HG03342 (cell line): ENCODE data around the gene FOSB.

Source experiments
- ATAC-seq: cut with Tn5 transposase; IDR thresholded peaks from one replicate; pipeline ENCODE4 v1.9.1; 2021; ENCODE audit warnings: mild to moderate bottlenecking, moderate library complexity; ENCODE audit not compliant: unreplicated experiment

FOSB gene

DNA sequence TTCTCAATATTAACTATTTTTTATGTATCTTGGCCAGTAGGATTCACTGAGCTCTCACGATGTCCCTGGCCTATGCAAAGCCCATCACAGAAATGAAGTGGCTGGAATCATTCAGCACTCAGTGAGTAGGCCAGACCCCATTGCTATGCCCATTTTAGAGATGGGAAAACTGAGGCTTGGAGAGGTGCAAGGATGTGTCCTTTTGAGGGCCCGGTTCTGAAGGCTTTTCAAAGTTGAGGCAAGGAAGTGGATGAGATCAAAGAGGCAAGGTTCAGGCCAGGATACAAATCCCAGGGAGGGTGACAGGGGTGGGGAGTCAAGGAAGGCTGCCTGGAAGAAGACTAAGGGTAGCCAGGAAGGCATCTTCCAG, 25.4 kb upstream of the FOSB start:
- ATAC-seq: no peak

DNA sequence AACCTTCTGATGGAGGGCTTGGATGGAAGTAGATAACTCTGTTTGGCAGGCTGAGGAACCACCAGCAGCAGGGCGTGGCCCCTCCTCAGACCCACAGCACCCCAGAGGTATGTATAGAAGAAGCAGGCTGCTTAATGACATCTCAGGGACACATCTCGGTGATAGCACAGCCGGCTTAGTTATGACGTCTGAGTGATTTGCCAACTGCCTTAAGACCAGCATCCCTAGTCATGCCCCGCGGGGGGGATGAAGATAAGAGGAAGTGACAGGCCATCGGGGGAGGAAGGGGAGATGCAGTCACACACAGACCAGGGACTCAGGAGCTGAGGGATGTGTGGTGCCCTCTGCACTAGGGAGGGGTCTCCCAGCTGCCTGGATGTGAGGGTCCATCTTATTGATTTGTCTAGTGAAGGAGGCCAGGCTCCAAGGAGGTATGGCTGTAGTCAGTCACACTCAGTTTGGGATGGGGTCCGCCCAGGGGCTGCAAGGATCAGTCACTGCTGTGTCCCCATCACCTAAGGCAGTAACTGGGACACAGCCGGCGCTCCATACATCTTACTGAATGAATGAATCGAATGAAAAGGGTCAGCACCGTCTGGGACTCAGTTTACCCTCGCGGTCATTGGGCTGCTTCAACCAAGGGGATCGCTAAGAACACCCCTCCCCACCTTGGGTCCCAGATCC, 24.9 kb upstream of the FOSB start:
- ATAC-seq: no peak

DNA sequence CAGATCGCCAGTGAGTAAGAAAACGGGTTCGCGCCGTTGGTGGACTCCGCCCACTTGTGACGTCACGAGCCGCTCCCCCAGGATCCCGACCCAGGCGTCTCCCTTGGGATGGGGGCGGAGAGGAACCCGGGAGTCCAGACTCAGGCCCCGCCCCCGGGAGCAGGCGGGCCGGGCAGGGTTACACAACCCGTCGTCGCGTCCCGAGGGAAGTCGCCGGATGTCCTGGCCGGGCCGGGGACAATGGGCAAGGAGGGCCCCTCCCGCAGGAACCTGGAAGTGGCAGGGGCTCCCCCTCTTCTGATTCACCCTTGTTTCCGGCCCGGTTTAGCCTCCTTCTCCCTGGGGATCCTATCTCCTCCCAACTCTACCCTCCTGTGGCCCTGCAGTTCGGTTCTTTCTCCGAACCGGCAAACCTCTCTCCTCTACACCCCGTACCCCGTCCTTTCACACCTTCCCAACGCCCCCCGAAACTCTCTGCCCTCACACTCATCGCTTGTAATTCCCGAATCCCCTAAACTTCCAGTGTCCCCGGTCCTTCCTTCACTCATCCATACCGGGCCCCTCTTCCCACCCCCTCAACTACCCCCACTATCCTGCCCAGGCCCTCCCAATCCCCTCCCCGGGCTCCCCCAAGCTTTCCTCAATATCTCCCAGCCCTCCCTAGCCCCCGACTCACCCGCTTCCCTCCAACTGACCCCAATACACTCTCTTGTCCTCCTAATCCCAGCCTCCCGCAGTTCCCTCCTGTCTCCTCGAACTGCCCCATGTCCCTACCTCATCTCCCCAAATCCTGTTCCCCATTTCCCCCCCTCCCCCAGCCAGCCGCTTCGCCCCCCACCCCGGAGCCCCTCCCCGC, 24.1 kb upstream of the FOSB start:
- no peak for ATAC-seq

DNA sequence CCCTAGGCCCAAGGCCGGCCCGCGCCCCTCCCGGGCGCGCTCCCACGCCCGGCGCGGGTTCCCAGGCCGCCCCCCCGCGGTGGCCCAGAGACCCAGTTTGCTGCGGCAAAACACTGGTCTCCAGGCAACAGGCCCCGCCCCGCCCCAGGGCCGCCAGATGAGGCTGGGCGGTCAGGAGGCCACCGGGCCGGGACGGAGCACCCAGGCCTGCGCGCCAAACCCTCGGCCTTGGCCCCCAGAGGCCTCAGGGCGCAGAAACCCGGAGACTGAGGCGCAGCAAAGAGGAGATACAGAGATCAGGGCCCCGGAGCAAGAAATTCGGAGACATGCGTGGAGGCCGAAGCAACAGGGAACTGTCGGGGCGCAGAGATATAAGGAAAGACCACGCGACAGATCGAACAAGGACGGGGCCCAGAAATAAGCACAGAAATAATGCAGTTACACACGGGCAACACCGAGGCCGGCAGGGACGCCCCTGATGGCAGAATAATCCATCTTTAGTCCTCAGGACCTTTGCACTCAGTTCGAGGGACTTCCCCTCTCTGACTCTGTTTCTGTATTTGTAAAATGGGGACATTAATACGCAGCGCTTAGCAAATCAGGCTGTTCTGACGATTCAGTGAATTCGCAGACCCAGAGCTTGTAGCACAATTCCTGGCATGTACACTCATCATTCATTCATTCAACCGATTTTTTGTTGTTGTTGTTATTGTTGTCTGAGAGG, 23.3 kb upstream of the FOSB start:
- peak; percentile 47 for ATAC-seq

GRCh38 chr19:45445139-45445538, 22.7 kb upstream of the FOSB start:
- no peak for ATAC-seq

DNA sequence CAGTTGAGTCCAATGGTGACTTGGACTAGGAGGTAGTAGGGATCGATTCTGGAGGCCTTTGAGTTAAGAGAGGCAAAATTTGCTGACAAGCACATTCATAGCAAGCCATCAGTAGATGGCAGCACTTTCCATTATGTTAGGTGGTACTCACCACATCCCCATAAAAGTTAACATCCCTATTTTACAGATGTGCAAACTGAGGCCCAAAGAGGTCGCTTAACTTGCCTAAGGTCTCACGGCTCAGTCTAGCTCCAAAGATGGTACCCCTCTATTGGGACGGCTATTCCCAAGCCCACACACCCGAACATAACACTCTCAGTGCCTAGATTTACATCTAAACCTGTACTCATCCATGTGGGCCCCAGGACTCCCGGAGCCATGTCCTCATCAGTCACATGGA, 21.5 kb upstream of the FOSB start:
- ATAC-seq: no peak

- no peak for ATAC-seq
These were observed 20.9 kb upstream of the FOSB start for GRCh38 chr19:45446944-45447343.

- no peak for ATAC-seq
These were observed 19.4 kb upstream of the FOSB start for GRCh38 chr19:45448425-45448756.

DNA sequence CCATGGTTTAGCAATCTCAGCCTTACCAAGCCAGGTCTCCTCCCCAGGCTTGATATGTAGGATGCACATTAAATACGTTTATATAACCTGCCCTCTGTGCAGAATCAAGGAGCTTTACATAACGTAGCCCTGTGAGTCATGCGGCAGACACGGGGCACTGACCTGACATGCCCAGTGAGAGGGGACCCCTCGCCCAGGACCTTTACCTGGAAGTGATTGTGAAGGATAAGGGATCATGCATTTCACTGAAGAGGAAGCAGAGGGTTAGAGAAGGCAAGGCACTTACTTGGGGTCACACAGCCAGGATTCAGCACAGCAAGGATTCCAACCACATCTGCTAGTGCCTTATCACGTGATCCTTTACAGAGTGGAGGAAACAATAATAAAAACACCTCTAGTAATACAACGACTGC, 18.9 kb upstream of the FOSB start:
- no peak for ATAC-seq

GRCh38 chr19:45450012-45450333, 17.8 kb upstream of the FOSB start:
- no peak for ATAC-seq

DNA sequence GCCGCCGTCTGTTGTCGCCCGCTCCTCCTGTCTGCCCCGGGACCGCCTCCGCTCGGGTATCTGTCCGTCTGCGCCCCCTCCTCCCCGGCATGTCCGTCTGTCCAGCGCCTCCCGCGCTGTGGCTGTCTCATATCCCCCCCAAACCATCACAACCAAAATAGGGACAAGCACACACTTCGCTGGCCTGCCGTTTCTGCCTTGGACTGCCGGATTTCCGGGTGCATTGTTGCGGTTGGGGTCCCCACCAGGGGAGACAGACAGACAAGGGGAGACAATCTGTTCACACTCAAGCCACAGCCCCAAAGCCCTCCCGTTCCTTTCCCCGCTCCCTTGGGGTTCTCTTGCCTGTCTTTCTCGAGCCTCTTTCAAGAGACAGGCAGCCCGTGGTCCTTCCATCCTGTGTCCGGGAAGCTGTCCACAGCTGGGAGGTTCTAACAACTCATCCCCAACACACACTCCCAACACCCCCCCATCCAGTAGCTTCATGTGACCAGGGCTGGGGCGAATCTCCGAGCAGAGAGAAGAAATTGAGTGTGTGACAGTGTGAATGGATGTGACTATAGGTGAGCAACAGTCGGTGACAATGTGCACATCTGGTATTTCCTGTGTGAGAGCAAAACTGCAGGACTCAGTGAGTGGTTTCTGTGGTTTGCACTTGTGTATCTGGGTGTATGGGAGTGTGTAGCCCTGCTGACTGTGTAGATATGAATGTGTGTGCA, 16.5 kb upstream of the FOSB start:
- ATAC-seq: no peak

DNA sequence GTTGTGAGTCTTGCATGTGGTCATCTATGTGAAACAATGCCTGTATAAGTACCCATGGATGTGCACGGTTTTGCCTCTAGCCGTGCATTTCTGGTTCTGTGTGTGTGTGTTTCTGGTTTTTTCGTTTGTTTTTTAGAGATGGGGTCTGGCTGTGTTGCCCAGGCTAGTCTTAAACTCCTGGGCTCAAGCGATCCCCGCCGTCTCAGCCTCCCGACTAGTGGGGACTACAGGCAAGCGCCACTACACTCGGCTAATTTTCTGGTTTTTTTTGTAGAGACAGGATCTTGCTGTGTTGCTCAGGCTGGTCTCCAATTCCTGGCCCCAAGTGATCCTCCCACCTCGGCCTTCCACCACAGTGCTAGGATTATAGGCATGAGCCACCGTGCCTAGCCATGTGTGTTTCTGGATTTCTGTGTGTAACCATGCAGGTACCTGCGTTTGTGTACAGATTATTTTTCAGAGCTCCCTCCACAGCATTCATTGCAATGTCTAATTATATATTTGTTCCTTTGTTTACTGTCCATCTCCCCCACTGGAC, 15.9 kb upstream of the FOSB start:
- no peak for ATAC-seq

DNA sequence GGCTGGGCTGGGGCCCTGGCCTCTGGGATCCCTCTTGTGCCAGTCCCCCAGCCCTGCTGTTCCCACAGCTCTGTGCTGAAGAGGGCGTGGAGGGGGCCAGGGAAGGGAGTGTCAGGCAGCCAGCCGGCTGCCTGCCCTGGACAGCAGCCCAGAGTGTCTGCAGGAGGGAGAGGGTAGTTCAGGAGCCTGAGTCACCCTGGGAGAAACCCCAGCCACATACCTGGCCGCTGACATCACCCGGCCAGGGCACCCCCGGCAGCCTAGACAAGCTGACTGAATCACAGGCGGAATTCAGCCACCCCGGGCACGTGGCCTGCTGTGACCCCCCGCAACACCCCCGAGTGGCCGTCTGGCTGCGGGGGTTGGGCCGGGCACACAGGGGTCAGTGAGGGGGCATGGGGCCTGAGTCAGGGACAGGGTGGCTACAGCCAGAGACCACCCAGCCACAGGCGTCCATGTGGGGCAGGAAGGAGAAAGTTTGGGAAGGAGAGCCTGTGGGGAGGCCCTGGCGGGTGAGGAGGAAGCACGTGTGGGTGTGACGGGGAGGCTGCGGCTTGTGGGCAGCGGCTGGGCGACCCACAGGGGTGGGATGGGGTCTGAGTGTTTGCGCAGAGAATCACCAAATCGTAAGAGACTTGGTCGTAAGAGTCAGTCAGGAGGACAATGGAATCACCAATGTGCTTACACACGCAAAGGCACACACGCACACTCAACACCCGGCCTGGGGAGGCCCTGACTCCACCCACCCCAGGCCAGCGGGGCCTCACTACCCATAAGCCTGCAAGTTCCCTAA, 11.9 kb upstream of the FOSB start:
- no peak for ATAC-seq

- ATAC-seq: no peak
These were observed 11.3 kb upstream of the FOSB start for GRCh38 chr19:45456500-45456815.

- no peak for ATAC-seq
These were observed 10.0 kb upstream of the FOSB start for GRCh38 chr19:45457776-45458175.

- no peak for ATAC-seq
These were observed 6.9 kb upstream of the FOSB start for GRCh38 chr19:45460807-45461347.

DNA sequence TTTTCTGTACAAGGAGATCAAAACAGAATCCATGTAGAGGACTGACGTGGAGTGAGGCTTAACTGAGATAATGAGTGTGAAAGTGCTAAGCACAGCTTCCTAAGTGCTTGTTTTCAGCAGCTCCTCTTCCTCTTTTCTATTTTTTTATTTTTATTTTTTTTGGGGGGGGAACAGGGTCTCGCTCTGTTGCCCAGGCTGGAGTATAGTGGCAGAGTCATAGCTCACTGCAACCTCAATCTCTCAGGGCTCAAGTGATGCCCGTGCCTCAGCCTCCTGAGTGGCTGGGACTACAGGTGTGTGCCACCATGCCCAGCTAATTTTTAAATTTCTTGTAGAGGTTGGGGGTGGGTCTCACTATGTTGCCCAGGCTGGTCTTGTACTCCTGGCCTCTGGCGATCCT, 5.6 kb upstream of the FOSB start:
- no peak for ATAC-seq

- ATAC-seq: no peak
These were observed 4.6 kb upstream of the FOSB start for GRCh38 chr19:45463241-45463640.

DNA sequence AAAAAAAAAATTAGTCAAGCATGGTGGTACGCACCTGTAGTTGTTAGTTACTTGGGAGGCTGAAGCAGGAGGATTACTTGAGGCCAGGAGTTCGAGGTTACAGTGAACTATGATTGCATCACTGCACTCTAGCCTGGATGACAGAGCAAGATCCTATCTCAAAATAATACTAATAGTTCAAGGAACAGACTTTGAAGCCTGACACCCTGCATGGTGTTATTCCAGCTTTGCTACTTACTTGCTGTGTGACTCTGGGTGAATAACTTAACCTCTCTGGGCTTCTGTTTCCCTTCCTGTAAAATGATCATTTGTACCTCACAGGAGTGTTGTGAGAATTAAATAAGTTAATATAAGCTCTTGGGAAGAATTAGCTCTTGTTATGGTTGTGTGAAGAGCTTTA, 3.5 kb upstream of the FOSB start:
- no peak for ATAC-seq

DNA sequence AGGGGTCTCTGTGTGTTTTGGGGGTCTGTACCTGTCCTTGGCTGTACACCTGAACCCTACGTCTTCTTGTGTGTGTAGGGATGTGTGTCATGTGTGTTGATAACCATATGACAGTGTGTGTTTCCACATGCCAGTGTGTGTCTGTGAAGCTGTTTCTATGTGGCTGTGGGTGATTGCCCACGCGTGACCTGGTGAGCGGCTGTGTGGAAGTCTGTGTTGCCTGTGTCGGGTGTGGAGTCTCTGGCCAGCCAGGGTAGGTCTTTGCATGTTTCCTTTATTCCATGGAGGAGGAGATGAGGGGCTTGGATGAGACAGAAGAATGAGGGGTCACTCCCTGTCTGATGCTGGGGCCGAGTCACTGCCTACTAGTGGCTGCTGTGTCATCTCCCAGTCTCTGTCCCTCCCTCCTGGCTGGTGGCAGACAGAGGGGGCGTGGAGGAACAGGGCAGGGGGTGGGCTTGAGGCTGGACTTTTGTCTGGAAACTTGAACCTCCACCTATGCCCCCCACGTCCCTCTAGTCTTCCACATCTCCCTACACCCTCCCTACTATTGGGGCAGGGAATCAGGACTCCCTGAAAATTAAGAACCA, 2.8 kb upstream of the FOSB start:
- no peak for ATAC-seq
